HG03342 (cell line): ENCODE results near the gene SUPV3L1.

Experiments used
- ATAC-seq: cut with Tn5 transposase; IDR thresholded peaks from one replicate; pipeline ENCODE4 v1.9.1; 2021; ENCODE audit warnings: mild to moderate bottlenecking, moderate library complexity; ENCODE audit not compliant: unreplicated experiment

The SUPV3L1 gene

DNA sequence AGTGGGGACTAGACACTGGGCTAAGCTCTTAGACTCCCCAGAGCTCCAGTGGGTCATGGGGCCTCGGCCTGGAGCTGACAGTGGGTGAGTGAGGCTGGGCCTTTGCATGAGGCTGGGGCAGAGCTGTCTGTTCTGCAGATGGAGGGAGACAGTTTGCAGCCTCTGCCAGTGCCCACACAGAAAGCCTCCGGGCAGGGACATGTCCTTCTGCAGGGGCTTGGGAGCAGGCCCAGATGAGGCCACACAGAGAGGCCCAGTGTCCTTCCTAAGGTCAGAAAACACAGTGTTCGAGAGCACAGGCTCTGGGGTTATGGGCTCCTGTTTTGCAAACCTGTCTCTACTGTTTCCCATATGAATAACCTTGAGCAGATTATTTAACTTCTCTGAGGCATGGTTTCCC lies 73.1 kb downstream of the SUPV3L1 start:
- ATAC-seq, result no peak

DNA sequence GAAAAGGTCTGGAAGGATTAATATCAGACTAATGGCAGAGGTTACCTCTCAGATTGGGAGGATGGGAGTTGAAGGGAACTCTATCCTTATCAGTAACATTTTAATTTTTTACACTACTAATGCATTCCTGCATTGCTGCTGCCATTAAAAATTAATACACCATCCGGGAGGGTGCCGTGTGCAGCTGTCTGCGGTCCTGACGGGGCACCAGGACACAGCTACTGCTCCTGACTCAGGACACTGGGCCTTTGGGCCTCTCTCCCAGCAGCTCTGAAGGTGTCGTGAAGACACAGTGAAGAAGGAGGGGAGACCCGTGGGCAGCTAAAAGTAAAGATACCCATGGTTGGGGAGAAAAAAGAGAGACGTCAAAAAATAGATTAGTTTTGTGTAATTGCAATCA lies 74.8 kb downstream of the SUPV3L1 start:
- no peak for ATAC-seq
